Caco-2 (cell line): ENCODE results near the gene MAD1L1. TPM values are rescaled to one million over a fixed set of nuclear protein-coding genes. Genes with fewer than 3 reads are reported as not detected.

Experiments
- BruUV-seq: library from RNA; stranded (reverse); fragments of 400-500 nt; replicated peaks from 2 replicates; lab custom pipeline; 2021; lab: Mats Ljungman, UMichigan
- CTCF ChIA-PET: fragments of 300-600 bp; sonication (Branson Sonifier 250); formaldehyde crosslinking; loops from one replicate; lab custom pipeline; 2022; ENCODE audit warnings: antibody characterized with exemption; lab: Charles Lee
- POLR2A ChIA-PET: fragments of 300-600 bp; sonication (Branson Sonifier 250); formaldehyde crosslinking; loops from one replicate; lab custom pipeline; 2022; ENCODE audit warnings: antibody characterized with exemption; lab: Charles Lee
- DNase-seq, 2 experiments: peaks; one replicate each; pipeline versions ENCODE4 v3.0.0 to v3.0.0-alpha.2; 2020 to 2022
- H3K27me3 ChIP-seq: replicated peaks from 2 replicates; pipeline ENCODE4 v1.6.0; 2011; ENCODE audit warnings: low read length; ENCODE audit not compliant: control insufficient read depth, insufficient read depth
- H3K36me3 ChIP-seq: 2 replicates; pipeline ENCODE4 v1.5.1; 2011; ENCODE audit warnings: low read length; ENCODE audit not compliant: control insufficient read depth, insufficient read depth
- H3K4me1 ChIP-seq: fragments of 250-450 bp; sonication (Bioruptor Pico); 2 replicates; pipeline ENCODE4 v1.5.1; 2020; ENCODE audit warnings: mild to moderate bottlenecking
- H3K4me3 ChIP-seq: 2 replicates; pipeline ENCODE4 v1.5.1; 2011; ENCODE audit warnings: low read depth, mild to moderate bottlenecking, control low read depth, low read length
- H3K9me3 ChIP-seq: fragments of 250-450 bp; sonication (Bioruptor Pico); 2 replicates; pipeline ENCODE4 v1.5.1; 2020; ENCODE audit warnings: mild to moderate bottlenecking, moderate library complexity
- H3K27ac Mint-ChIP-seq: one replicate; pipeline ENCODE4 v1.8.0; 2022; ENCODE audit warnings: mixed read lengths; ENCODE audit not compliant: unreplicated experiment
- H3K27me3 Mint-ChIP-seq: one replicate; pipeline ENCODE4 v1.8.0; 2022; ENCODE audit warnings: mixed read lengths; ENCODE audit not compliant: insufficient read depth, unreplicated experiment
- H3K36me3 Mint-ChIP-seq: one replicate; pipeline ENCODE4 v1.8.0; 2022; ENCODE audit warnings: mild to moderate bottlenecking, mixed read lengths; ENCODE audit not compliant: insufficient read depth, unreplicated experiment
- H3K4me1 Mint-ChIP-seq: one replicate; pipeline ENCODE4 v1.8.0; 2022; ENCODE audit warnings: low read depth, mixed read lengths; ENCODE audit not compliant: unreplicated experiment
- H3K4me3 Mint-ChIP-seq: one replicate; pipeline ENCODE4 v1.8.0; 2022; ENCODE audit warnings: mild to moderate bottlenecking, moderate library complexity, mixed read lengths; ENCODE audit not compliant: unreplicated experiment
- H3K9me3 Mint-ChIP-seq: one replicate; pipeline ENCODE4 v1.8.0; 2022; ENCODE audit warnings: mixed read lengths; ENCODE audit not compliant: unreplicated experiment
- CTCF ChIP-seq, 2 experiments: fragments of 200-600 bp in 1 of 2; IDR thresholded peaks; 1 replicate in 1 of 2; 2 replicates in 1 of 2; pipeline versions ENCODE4 v1.5.1 to v1.8.0; 2011 to 2022; ENCODE audit warnings: antibody characterized with exemption in 1 of 2, control low read depth in 1 of 2, inconsistent platforms in 1 of 2, low read depth in 1 of 2, low read length in 1 of 2, mild to moderate bottlenecking in 1 of 2, moderate library complexity in 1 of 2; ENCODE audit not compliant: insufficient read depth in 1 of 2, severe bottlenecking in 1 of 2, unreplicated experiment in 1 of 2
- intact Hi-C: fragments of 100-400 bp; cut with micrococcal nuclease; formaldehyde crosslinking; loops from one replicate; pipeline ENCODE4 v1.10.0; 2022; ENCODE audit not compliant: unreplicated experiment
- total RNA-seq: library from RNA; stranded (reverse); gene quantifications from 2 replicates; pipeline ENCODE4 v1.2.3, GENCODE V29; 2022

MAD1L1 gene
- total RNA-seq, 1 experiment from 2014 or later, result 58.6 TPM

GRCh38 chr7:2084781-2085505 lies 147.8 kb downstream of the MAD1L1 start:
- DNase-seq, result no peak
- no peak overlapping the region for H3K27ac Mint-ChIP-seq
- no TSS peak for BruUV-seq
- Histone ChIP-seq H3K27me3 (no peaks in the 10 kb centered on the region), H3K4me1 (no peaks in the 10 kb centered on the region), H3K9me3 (no peaks in the 10 kb centered on the region), H3K36me3 (no peaks in the 10 kb centered on the region), H3K4me3 (no peak overlapping the region)
- no peaks in the 10 kb centered on the region for H3K27me3 Mint-ChIP-seq
- no peak for TF ChIP-seq CTCF (IDR thresholded peaks at IDR 0.05; ENCODE audit: insufficient read depth in 1 of 2, low read depth in 1 of 2, low read length in 1 of 2, severe bottlenecking in 1 of 2, unreplicated experiment in 1 of 2)
- H3K4me3 Mint-ChIP-seq, result no peak overlapping the region
- no peaks in the 10 kb centered on the region for H3K9me3 Mint-ChIP-seq
- intact Hi-C loops, result no loop called here
- no peaks in the 10 kb centered on the region for H3K4me1 Mint-ChIP-seq
- CTCF ChIA-PET, result no interaction called here
- POLR2A ChIA-PET, result no interaction called here
- peaks cover 6% of the 10 kb centered on the region for H3K36me3 Mint-ChIP-seq

- intact Hi-C loops, result no loop called here
- TF ChIP-seq CTCF (IDR thresholded peaks at IDR 0.05; ENCODE audit: insufficient read depth in 1 of 2, low read depth in 1 of 2, low read length in 1 of 2, severe bottlenecking in 1 of 2, unreplicated experiment in 1 of 2), result no peak
- Histone ChIP-seq H3K4me1 (no peaks in the 10 kb centered on the region), H3K36me3 (no peaks in the 10 kb centered on the region), H3K4me3 (no peak overlapping the region), H3K27me3 (no peaks in the 10 kb centered on the region), H3K9me3 (no peaks in the 10 kb centered on the region)
- ChIA-PET POLR2A (no interaction called here), CTCF (no interaction called here)
- Mint-ChIP-seq H3K9me3 (no peaks in the 10 kb centered on the region), H3K27me3 (no peaks in the 10 kb centered on the region), H3K4me3 (no peak overlapping the region), H3K27ac (no peak overlapping the region), H3K4me1 (no peaks in the 10 kb centered on the region), H3K36me3 (peaks cover 6% of the 10 kb centered on the region)
- no TSS peak for BruUV-seq
- no peak for DNase-seq
Measured at GRCh38 chr7:2084331-2084730, 148.4 kb downstream of the MAD1L1 start.

- Histone ChIP-seq H3K27me3 (no peaks in the 10 kb centered on the region), H3K4me1 (no peaks in the 10 kb centered on the region), H3K9me3 (no peaks in the 10 kb centered on the region), H3K4me3 (no peak overlapping the region), H3K36me3 (no peaks in the 10 kb centered on the region)
- ChIA-PET CTCF (no interaction called here), POLR2A (no interaction called here)
- no peaks in the 10 kb centered on the region for H3K27me3 Mint-ChIP-seq
- intact Hi-C loops, result no loop called here
- no peak overlapping the region for H3K4me3 Mint-ChIP-seq
- H3K36me3 Mint-ChIP-seq, result peaks cover 2% of the 10 kb centered on the region
- no peak for TF ChIP-seq CTCF (IDR thresholded peaks at IDR 0.05; ENCODE audit: insufficient read depth in 1 of 2, low read depth in 1 of 2, low read length in 1 of 2, severe bottlenecking in 1 of 2, unreplicated experiment in 1 of 2)
- BruUV-seq, result no TSS peak
- no peaks in the 10 kb centered on the region for H3K4me1 Mint-ChIP-seq
- DNase-seq, result no peak
- H3K9me3 Mint-ChIP-seq, result no peaks in the 10 kb centered on the region
- H3K27ac Mint-ChIP-seq, result no peak overlapping the region
Measured at GRCh38 chr7:2083362-2083761, 149.4 kb downstream of the MAD1L1 start.
